HG03108 (cell line): ENCODE results near the gene RINL.

ENCODE experiments used
- ATAC-seq: cut with Tn5 transposase; IDR thresholded peaks from one replicate; pipeline ENCODE4 v1.9.1; 2021; ENCODE audit warnings: moderate library complexity; ENCODE audit not compliant: unreplicated experiment

RINL gene

DNA sequence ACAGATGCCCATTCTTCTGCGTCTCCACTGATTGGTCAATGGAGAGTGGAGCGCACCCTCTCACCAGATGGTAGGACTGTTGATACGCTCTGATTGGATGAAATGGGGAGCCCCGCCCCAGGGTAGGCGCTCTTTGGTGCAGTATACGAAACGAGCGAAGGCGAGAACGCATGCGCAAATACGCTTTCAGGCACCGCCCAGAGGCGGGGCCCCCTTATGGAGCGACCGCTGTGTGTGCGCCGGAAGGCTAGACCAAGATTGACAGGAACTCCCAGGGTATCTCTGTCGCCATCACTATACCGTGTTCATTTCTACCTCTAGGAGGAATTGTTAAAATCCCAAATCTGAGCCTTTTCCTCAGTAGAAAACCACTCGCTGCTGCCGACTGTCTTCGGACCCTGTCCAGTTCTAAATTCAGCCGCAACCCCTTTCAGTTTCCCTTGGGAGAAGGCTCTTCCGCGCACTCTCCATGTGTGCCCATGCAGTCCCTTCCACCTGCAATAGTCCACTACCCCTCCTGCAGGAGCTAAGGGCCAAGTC lies 27.6 kb downstream of the RINL start:
- ATAC-seq: peak; percentile 57

DNA sequence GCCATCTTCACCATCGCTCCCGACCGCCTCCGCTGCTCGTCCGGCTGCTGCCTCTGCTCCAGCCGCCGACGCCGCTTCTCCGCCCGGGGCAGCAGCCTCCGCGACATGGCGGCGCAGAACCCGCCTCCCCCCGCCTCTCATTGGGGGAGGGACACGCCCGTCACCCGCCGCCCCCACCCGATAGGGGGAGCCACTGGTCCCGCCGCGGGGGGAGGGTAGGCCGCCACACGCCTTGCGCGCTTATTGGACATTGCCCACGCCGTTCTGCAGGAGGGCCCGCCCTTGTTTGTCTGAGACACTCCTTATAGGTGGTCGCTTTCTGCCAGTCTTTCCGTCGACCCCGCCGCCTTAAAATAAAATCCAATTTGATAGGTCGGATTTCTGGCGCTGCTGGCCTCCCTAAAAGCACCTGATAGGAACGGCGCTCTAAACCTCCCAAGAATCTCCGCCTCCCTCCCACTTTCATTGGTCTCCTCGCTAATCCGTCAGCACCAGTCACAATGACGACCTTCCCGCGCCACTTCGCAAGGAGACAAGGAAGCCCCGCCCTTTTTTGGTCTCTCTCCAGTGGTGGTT lies 28.1 kb downstream of the RINL start, which contains the start of gene HNRNPL:
HNRNPL (minus strand) TSS at position 127 of the 576 bp plus-strand sequence; CDS start at position 107, 20 bp downstream.
- peak; percentile 51 for ATAC-seq

GRCh38 chr19:38849147-38849859 lies 28.8 kb downstream of the RINL start:
- peak; percentile 18 for ATAC-seq

DNA sequence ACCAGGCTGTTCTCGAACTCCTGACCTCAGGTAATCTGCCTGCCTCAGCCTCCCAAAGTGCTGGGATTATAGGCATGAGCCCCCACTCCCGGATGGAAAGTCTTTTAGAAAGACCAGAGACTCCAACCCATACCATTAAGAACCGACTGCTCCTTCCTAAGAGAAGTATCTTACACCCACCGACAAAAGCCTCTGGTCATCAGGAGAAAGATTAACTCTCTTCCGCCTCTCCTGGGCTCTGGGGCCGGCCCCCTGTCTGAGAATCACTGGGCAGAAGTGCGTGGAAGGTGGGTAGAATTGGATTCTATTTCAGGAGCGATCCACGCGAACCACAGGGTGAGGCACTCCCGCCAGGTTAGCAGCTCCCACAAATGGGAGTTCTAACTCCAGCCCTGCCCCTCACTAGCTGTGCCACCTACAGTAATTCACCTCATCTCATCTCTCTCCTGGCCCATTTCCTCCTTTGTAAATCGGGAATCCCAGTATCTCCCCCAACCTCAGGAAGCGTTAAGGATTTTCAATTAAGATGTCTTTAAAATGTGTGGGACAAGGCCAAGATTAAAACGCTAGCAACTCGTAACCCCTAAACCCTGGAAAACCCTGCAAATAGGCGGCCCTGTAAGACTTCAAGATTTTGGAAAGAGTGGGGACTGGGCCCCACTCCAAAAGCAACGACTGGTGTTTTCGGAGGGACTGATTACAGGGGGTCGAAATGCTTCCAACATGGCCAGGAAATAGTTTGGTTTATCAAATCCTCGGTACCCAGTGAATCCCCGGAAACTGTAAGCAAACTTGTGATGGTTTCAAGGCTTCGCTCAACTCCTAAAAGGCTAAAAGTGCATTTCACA lies 29.6 kb downstream of the RINL start:
- ATAC-seq: no peak

DNA sequence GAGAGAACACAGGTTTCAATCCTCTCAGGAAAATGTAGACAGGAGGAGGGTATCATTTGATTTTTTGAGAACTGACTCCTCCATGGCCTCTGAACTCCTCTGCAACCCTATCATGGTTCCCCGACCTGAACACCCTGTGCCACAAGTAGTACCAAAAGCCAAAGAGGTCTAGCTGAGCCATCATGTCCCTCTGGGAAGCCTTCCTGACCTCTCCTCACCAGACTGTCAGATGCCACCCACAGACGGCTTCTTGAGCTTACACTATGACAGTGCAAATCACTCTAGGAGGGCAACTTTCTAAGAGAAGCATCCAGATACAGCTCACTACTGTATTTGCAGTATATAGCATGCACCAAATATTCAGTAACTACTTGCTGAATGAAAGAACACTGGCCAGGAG lies 32.0 kb downstream of the RINL start:
- no peak for ATAC-seq

DNA sequence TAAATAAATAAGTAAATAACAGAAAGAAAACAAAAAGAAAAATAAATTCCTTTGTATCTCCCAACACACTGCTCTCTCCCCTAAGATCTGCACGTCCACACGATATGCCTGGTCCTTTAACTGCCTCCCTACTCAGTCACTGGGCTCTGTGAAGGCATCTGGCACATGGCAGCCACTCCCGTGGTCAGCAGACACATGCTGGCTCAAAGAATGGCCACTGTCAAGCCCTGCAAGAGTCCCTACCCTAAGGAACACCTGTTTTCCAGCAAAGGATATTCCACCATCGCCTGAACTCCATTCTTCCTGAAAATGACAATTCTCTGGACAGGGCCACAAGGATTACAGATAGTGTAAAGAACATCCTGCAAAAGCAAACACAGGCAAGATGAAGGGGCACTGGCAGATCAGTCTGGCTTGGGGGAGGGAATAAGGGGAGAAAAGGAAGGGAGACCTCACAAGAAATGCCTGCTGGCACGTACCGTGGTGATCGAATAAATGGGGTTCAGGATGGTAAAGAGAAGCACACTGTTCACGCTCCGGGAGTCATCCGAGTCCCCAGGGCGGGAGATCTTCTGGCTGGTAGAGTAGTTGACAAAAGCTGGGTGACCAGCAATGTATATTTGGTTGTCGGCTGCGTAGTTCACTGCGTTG lies 32.6 kb downstream of the RINL start:
- no peak for ATAC-seq

- ATAC-seq: no peak
These were observed 33.9 kb downstream of the RINL start for GRCh38 chr19:38844093-38844686.

- ATAC-seq: no peak
These were observed 34.8 kb downstream of the RINL start for GRCh38 chr19:38843175-38843758.

DNA sequence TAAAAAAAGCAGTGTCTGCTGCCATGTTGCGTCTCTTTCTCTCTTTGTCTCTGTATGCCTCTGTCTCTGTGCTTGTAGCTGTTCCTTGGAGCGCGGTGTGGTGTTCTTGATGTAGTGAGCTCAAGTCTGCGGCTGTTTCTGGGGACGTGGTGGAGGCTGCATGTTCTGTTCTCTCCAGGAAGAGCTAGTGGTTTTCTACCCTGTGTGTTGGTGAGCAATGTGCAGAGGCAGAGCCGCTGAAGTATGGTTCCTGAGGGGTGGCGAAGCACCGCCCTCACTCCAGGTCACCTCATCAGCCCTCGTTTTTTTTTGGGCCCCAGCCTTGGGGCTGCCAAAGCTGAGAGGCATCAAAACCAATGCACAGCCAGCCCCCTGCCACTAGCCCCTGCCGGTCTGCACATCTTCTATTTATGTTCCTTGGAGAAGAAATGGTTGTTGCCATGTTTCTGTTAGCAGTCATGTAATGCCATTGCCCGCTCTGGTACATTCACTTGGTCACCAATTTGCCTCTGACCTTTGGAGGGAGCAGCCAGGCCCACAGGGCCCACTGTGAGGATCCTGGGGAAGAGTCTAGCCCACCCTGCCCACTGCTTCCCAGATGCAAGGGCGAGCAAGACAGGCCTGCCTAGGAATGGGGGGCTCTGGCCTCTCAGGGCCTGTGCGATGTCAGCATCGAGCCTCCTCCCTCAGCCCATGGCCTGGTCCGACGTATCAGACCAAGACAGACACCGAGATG lies 35.5 kb downstream of the RINL start:
- no peak for ATAC-seq

DNA sequence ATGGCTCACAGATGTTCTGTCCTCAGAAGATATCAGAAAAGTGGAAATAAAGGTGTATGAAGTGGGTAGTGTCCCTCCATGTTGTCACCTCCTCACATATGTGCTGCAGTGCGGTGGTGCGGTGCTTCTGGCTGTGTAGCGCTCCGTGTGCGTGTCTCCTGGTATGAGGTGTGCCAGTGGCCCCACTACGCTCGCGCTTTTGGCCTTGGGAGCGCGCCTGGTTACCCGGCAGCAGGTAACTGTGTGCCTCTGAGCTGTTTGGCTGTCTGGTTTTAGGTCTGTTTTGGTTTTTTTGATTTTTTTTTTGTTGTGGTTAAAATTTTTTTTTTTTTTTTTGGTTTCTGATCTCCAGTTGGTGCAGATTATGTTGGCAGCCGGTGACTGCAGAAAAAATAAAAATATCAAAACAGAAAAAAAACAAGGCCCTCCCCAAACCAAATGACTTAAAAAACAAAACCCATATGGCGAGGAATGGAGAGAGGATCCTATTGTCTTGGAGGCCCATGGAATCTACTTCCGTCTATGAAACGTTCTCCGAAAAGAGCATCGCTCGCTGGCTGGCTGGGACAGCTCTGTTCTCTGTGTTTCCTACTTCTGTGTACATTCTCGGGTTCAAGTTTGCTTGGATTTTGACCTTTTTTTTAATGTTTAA lies 36.2 kb downstream of the RINL start:
- no peak for ATAC-seq

DNA sequence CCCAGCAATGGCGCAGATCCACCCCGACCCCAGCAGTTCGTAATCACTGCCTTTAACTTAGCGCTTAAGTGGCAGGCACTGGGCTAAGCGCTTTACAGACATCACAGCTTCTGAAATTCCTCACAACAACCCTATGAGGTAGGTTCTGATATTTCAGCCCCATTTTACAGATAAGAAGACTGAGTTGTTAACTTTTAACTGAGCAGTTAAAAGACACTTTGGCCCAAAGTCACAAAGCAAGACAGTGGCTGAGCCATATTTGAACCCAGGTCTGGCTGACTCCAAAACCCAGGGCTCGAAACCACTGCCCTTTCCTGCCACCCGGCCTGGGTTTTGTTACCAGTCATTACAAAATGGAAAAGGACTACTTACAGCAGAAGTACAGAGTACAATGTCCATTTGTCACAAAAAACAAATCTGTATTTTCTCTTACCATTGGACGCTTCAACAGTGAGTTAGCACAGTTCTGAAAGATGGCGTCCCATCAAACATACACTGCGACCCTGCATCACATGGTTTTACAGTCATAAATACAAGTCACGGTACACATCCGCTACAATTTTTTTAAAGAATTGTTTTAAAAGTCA lies 36.8 kb downstream of the RINL start:
- ATAC-seq: no peak

GRCh38 chr19:38840583-38840968 lies 37.5 kb downstream of the RINL start:
- ATAC-seq: no peak

- no peak for ATAC-seq
These were observed 38.1 kb downstream of the RINL start for GRCh38 chr19:38839816-38840582.

DNA sequence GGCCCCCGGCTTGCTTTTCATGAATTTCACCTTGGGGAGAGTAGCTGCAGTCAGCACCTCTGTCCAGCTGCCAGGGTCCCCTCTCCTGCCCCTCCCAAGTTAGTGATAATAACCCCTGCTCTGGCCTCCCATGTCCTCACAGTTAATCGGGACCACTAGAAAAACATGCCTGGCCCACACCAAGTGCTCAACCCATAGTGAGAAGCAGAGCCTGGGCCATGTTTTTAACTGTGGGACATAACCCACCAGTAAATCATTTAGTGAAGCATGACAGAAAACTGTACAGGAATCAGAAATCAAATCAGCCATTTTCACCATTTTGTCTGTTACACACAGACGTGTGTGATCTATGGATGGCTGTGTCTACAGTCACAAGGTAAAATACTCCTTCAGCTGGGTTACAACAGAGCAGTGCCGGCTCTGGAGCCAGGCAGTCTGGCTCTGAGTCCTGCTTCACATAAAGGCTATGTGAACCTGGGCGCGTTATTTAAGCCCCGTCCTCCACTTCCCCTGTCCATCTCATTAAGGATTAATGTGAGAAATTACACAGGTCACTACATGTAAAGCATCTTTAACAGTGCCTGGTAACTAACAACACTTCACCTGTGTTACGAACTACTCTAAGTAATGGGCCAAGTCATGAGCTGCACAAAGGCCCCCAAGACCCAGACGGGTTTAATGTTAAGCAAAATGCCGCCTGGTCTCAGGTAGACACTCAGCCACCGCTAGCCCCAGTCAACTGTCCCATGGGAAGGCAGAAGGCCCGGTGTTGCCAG lies 38.9 kb downstream of the RINL start:
- no peak for ATAC-seq

- no peak for ATAC-seq
These were observed 39.7 kb downstream of the RINL start for GRCh38 chr19:38838208-38838985.

GRCh38 chr19:38837656-38838121 lies 40.4 kb downstream of the RINL start:
- ATAC-seq: no peak
